ENCODE measurements around the gene DNAJB12. TPM values are rescaled to one million over a fixed set of nuclear protein-coding genes. Genes with fewer than 3 reads are reported as not detected.
A peak's percentile ranks its signal among the peaks of the same experiment; 100 is the strongest.

Gene DNAJB12
- total RNA-seq, 2 experiments from 2014 or later: 18.9 to 19.8 TPM

- POLR2A ChIA-PET: interaction anchor here (0.6 to 12.2 kb wide), 6 partner anchors 9 to 120 kb away, joined by 4 to 240 read pairs (median 18); partner anchors contain the start of genes ASCC1 and DDIT4
- Mint-ChIP-seq H3K9me3 (no peaks in the 10 kb centered on the region), H3K4me3 (no peak overlapping the region), H3K36me3 (peaks cover 20% of the 10 kb centered on the region), H3K27ac (peak overlapping the region; percentile 99), H3K4me1 (ENCODE audit: low read depth) (peaks cover 61% of the 10 kb centered on the region), H3K27me3 (no peaks in the 10 kb centered on the region)
- intact Hi-C loops (cut with micrococcal nuclease): loop anchor here (10.0 kb wide), 2 partner anchors 372 to 612 kb away; partner anchors contain the start of gene CHST3
- CTCF ChIA-PET: interaction anchor here (0.5 to 8.9 kb wide), 58 partner anchors 10 to 441 kb away, joined by 3 to 183 read pairs (median 5); partner anchors contain the start of genes ANAPC16, ASCC1, DDIT4 and DNAJB12
- DNase-seq: peak; percentile 79
Observed at GRCh38 chr10:72337039-72337629, 17.6 kb downstream of the DNAJB12 start.

GRCh38 chr10:72336259-72337038, 18.3 kb downstream of the DNAJB12 start:
- Mint-ChIP-seq H3K27me3 (no peaks in the 10 kb centered on the region), H3K36me3 (peaks cover 20% of the 10 kb centered on the region), H3K9me3 (no peaks in the 10 kb centered on the region), H3K4me3 (peak overlapping the region; percentile 55), H3K4me1 (ENCODE audit: low read depth) (peaks cover 66% of the 10 kb centered on the region), H3K27ac (peak overlapping the region; percentile 99)
- peak; percentile 17 for DNase-seq
- CTCF ChIA-PET: interaction anchor here (0.5 to 8.9 kb wide), 53 partner anchors 9 to 440 kb away, joined by 3 to 183 read pairs (median 5); partner anchors contain the start of genes ANAPC16, ASCC1, DDIT4 and SPOCK2
- POLR2A ChIA-PET: interaction anchor here (1.0 to 12.2 kb wide), 11 partner anchors 8 to 288 kb away, joined by 4 to 240 read pairs (median 10); partner anchors contain the start of genes ASCC1 and DDIT4
- intact Hi-C loops (cut with micrococcal nuclease): loop anchor here (10.0 kb wide), 2 partner anchors 372 to 612 kb away; partner anchors contain the start of gene CHST3

GRCh38 chr10:72335394-72336258, 19.1 kb downstream of the DNAJB12 start:
- peak; percentile 80 for DNase-seq
- Mint-ChIP-seq H3K9me3 (no peaks in the 10 kb centered on the region), H3K4me1 (ENCODE audit: low read depth) (peaks cover 70% of the 10 kb centered on the region), H3K27ac (peak overlapping the region; percentile 99), H3K36me3 (peaks cover 15% of the 10 kb centered on the region), H3K27me3 (no peaks in the 10 kb centered on the region), H3K4me3 (peak overlapping the region; percentile 55)
- ChIA-PET POLR2A (interaction anchor here (1.1 to 12.2 kb wide), 11 partner anchors 9 to 287 kb away, joined by 4 to 240 read pairs (median 10); partner anchors contain the start of genes ANAPC16, ASCC1 and DDIT4), CTCF (interaction anchor here (0.6 to 8.9 kb wide), 18 partner anchors 9 to 439 kb away, joined by 3 to 183 read pairs (median 6); partner anchors contain the start of gene DDIT4)
- intact Hi-C loops (cut with micrococcal nuclease): loop anchor here (1.0 to 10.0 kb wide), 8 partner anchors 19 to 611 kb away; partner anchors contain the start of genes CHST3, DDIT4, DNAJB12 and SPOCK2

- Mint-ChIP-seq H3K36me3 (peaks cover 17% of the 10 kb centered on the region), H3K9me3 (no peaks in the 10 kb centered on the region), H3K27ac (peak overlapping the region; percentile 99), H3K27me3 (no peaks in the 10 kb centered on the region), H3K4me1 (ENCODE audit: low read depth) (peaks cover 73% of the 10 kb centered on the region), H3K4me3 (peak overlapping the region; percentile 55)
- POLR2A ChIA-PET: interaction anchor here (1.1 to 12.2 kb wide), 12 partner anchors 8 to 286 kb away, joined by 4 to 240 read pairs (median 10); partner anchors contain the start of genes ANAPC16, ASCC1, DDIT4 and SPOCK2
- CTCF ChIA-PET: interaction anchor here (0.7 to 8.9 kb wide), 15 partner anchors 9 to 286 kb away, joined by 3 to 183 read pairs (median 6); partner anchors contain the start of gene DDIT4
- peak; percentile 95 for DNase-seq
- intact Hi-C loops (cut with micrococcal nuclease): loop anchor here (1.0 to 10.0 kb wide), 9 partner anchors 19 to 610 kb away; partner anchors contain the start of genes CHST3, DDIT4, DNAJB12 and SPOCK2
Observed at GRCh38 chr10:72334825-72335393, 19.8 kb downstream of the DNAJB12 start.

GRCh38 chr10:72334196-72334824, 20.4 kb downstream of the DNAJB12 start:
- intact Hi-C loops (cut with micrococcal nuclease): loop anchor here (2.0 to 10.0 kb wide), 5 partner anchors 116 to 610 kb away; partner anchors contain the start of genes CHST3 and SPOCK2
- Mint-ChIP-seq H3K9me3 (no peaks in the 10 kb centered on the region), H3K27ac (peak overlapping the region; percentile 99), H3K27me3 (no peaks in the 10 kb centered on the region), H3K36me3 (peaks cover 18% of the 10 kb centered on the region), H3K4me1 (ENCODE audit: low read depth) (peaks cover 78% of the 10 kb centered on the region), H3K4me3 (peak overlapping the region; percentile 55)
- ChIA-PET POLR2A (interaction anchor here (1.1 to 12.2 kb wide), 12 partner anchors 10 to 247 kb away, joined by 3 to 240 read pairs (median 10); partner anchors contain the start of genes ANAPC16, ASCC1, DDIT4 and SPOCK2), CTCF (interaction anchor here (0.6 to 8.9 kb wide), 13 partner anchors 8 to 285 kb away, joined by 3 to 183 read pairs (median 7); partner anchors contain the start of gene DDIT4)
- peak; percentile 33 for DNase-seq

- peak overlapping the region; percentile 99 for H3K27ac Mint-ChIP-seq
- H3K9me3 Mint-ChIP-seq: no peaks in the 10 kb centered on the region
- H3K36me3 Mint-ChIP-seq: peaks cover 19% of the 10 kb centered on the region
Observed at GRCh38 chr10:72333112-72334015, 21.4 kb downstream of the DNAJB12 start.

GRCh38 chr10:72332423-72333111, 22.2 kb downstream of the DNAJB12 start:
- no peaks in the 10 kb centered on the region for H3K27me3 Mint-ChIP-seq
- CTCF ChIA-PET: interaction anchor here (0.5 to 8.9 kb wide), 13 partner anchors 8 to 284 kb away, joined by 3 to 100 read pairs (median 6); partner anchors contain the start of gene DDIT4
- peak overlapping the region; percentile 99 for H3K27ac Mint-ChIP-seq
- no peaks in the 10 kb centered on the region for H3K9me3 Mint-ChIP-seq
- intact Hi-C loops (cut with micrococcal nuclease): loop anchor here (2.0 to 10.0 kb wide), 4 partner anchors 84 to 608 kb away; partner anchors contain the start of gene CHST3
- DNase-seq: no peak
- peak overlapping the region; percentile 63 for H3K4me3 Mint-ChIP-seq
- POLR2A ChIA-PET: interaction anchor here (0.7 to 12.2 kb wide), 15 partner anchors 9 to 242 kb away, joined by 3 to 240 read pairs (median 6); partner anchors contain the start of genes ASCC1 and DDIT4
- peaks cover 24% of the 10 kb centered on the region for H3K36me3 Mint-ChIP-seq
- H3K4me1 Mint-ChIP-seq (ENCODE audit: low read depth): peaks cover 89% of the 10 kb centered on the region

More at GRCh38 chr10:72333112-72334015, 21.4 kb downstream of the DNAJB12 start:
- H3K4me3 Mint-ChIP-seq: peak overlapping the region; percentile 63
- ChIA-PET POLR2A (interaction anchor here (0.6 to 12.2 kb wide), 15 partner anchors 11 to 246 kb away, joined by 3 to 240 read pairs (median 9); partner anchors contain the start of genes DDIT4 and SPOCK2), CTCF (interaction anchor here (2.9 to 8.9 kb wide), 6 partner anchors 12 to 284 kb away, joined by 17 to 183 read pairs (median 79); partner anchors contain the start of gene DDIT4)
- peak; percentile 70 for DNase-seq
- intact Hi-C loops (cut with micrococcal nuclease): loop anchor here (2.0 to 10.0 kb wide), 6 partner anchors 85 to 609 kb away; partner anchors contain the start of genes CHST3 and SPOCK2
- peaks cover 82% of the 10 kb centered on the region for H3K4me1 Mint-ChIP-seq (ENCODE audit: low read depth)
- no peaks in the 10 kb centered on the region for H3K27me3 Mint-ChIP-seq

- peaks cover 85% of the 10 kb centered on the region for H3K4me1 Mint-ChIP-seq (ENCODE audit: low read depth)
- CTCF ChIA-PET: interaction anchor here (0.5 to 8.9 kb wide), 16 partner anchors 8 to 435 kb away, joined by 3 to 100 read pairs (median 4); partner anchors contain the start of gene DDIT4
Observed at GRCh38 chr10:72331575-72332422, 22.9 kb downstream of the DNAJB12 start.

More at GRCh38 chr10:72331575-72332422, 22.9 kb downstream of the DNAJB12 start:
- intact Hi-C loops (cut with micrococcal nuclease): loop anchor here (1.0 to 10.0 kb wide), 5 partner anchors 11 to 607 kb away; partner anchors contain the start of gene CHST3
- Mint-ChIP-seq H3K36me3 (peaks cover 23% of the 10 kb centered on the region), H3K27ac (peak overlapping the region; percentile 99), H3K27me3 (peaks cover 2% of the 10 kb centered on the region), H3K9me3 (peaks cover under 1% of the 10 kb centered on the region), H3K4me3 (peak overlapping the region; percentile 63)
- peak; percentile 98 for DNase-seq
- POLR2A ChIA-PET: interaction anchor here (0.7 to 12.2 kb wide), 17 partner anchors 8 to 481 kb away, joined by 3 to 240 read pairs (median 5); partner anchors contain the start of genes ASCC1, DDIT4 and PSAP

Measured in activated CD4-positive, alpha-beta memory T cell treated with anti-CD3 and anti-CD28 coated beads for 36 hours (primary cell).